DND-41 (cell line): ENCODE measurements around the gene HDLBP.
"Not testable (repeated sequence)": the region's sequence is repeated elsewhere in the genome, so short reads cannot be mapped to it uniquely, and the experiment has no call there.

ENCODE experiments used
- ATAC-seq: fragments of 200-7000 bp; cut with Tn5 transposase; 3 replicates; pipeline ENCODE4 v1.9.1; 2021; ENCODE audit warnings: low read depth; ENCODE audit not compliant: insufficient read depth
- DNase-seq: peaks from one replicate; pipeline ENCODE4 v3.0.0-alpha.2; 2020
- H2AFZ ChIP-seq: 2 replicates; pipeline ENCODE4 v1.6.0; 2012; ENCODE audit warnings: low read depth, low read length
- H3K27ac ChIP-seq: 2 replicates; pipeline ENCODE4 v1.5.1; 2012; ENCODE audit warnings: low read length, inconsistent platforms
- H3K27me3 ChIP-seq: fragments of 200-600 bp; sonication (generic); 2 replicates; pipeline ENCODE4 v1.6.0; 2012; ENCODE audit warnings: low read length, mild to moderate bottlenecking, inconsistent platforms; ENCODE audit not compliant: insufficient read depth, poor library complexity
- H3K36me3 ChIP-seq: 2 replicates; pipeline ENCODE4 v1.5.1; 2012; ENCODE audit warnings: low read length, inconsistent platforms; ENCODE audit not compliant: insufficient read depth
- H3K4me1 ChIP-seq: 2 replicates; pipeline ENCODE4 v1.5.1; 2012; ENCODE audit warnings: mild to moderate bottlenecking, low read length; ENCODE audit not compliant: insufficient read depth
- H3K4me2 ChIP-seq: 2 replicates; pipeline ENCODE4 v1.6.0; 2012; ENCODE audit warnings: mild to moderate bottlenecking, moderate library complexity, low read length, inconsistent platforms; ENCODE audit not compliant: insufficient read depth
- H3K4me3 ChIP-seq, 2 experiments: fragments of 200-600 bp in 1 of 2; shearing (Covaris generic) in 1 of 2; 2 replicates each; pipeline ENCODE4 v1.5.1; 2012 to 2016; ENCODE audit warnings: inconsistent platforms in 2 of 2, low read length in 2 of 2, mild to moderate bottlenecking in 2 of 2, low read depth in 1 of 2, moderate library complexity in 1 of 2
- H3K79me2 ChIP-seq: 2 replicates; pipeline ENCODE4 v1.6.0; 2012; ENCODE audit warnings: low read length, inconsistent platforms; ENCODE audit not compliant: insufficient read depth
- H3K9ac ChIP-seq: 2 replicates; pipeline ENCODE4 v1.6.0; 2012; ENCODE audit warnings: low read depth, mild to moderate bottlenecking, inconsistent platforms, low read length, moderate library complexity
- H3K9me3 ChIP-seq: 2 replicates; pipeline ENCODE4 v1.5.1; 2012; ENCODE audit warnings: low read length, moderate library complexity, mild to moderate bottlenecking, inconsistent platforms; ENCODE audit not compliant: insufficient read depth, severe bottlenecking
- H4K20me1 ChIP-seq: 2 replicates; pipeline ENCODE4 v1.6.0; 2012; ENCODE audit warnings: low read length; ENCODE audit not compliant: insufficient read depth
- CTCF ChIP-seq: IDR thresholded peaks from 2 replicates; pipeline ENCODE4 v1.5.1; 2012; ENCODE audit warnings: borderline replicate concordance, low read length, moderate library complexity, mild to moderate bottlenecking; ENCODE audit not compliant: poor library complexity, severe bottlenecking; ENCODE audit errors: extremely low read depth
- EZH2 ChIP-seq: IDR thresholded peaks from 3 replicates; pipeline ENCODE4 v1.6.1; 2012; ENCODE audit warnings: borderline replicate concordance, low read depth, mild to moderate bottlenecking, moderate library complexity, low read length, inconsistent platforms; ENCODE audit not compliant: severe bottlenecking

The HDLBP gene

GRCh38 chr2:241197947-241198346, 117.5 kb downstream of the HDLBP start:
- Histone ChIP-seq H3K4me1 (no peaks in the 10 kb centered on the region), H3K4me3 (no peak overlapping the region), H3K9me3 (no peaks in the 10 kb centered on the region), H3K36me3 (no peaks in the 10 kb centered on the region), H3K4me2 (no peak overlapping the region), H2AFZ (no peak overlapping the region), H3K27ac (no peak overlapping the region), H3K27me3 (no peaks in the 10 kb centered on the region), H3K9ac (no peak overlapping the region), H3K79me2 (no peaks in the 10 kb centered on the region), H4K20me1 (0 out of 2 replicates have a peak, but pooled peaks cover 3% of the 10 kb centered on the region)
- ATAC-seq, result no peak
- DNase-seq, result no peak
- TF ChIP-seq EZH2 (no peak), CTCF (no peak)

GRCh38 chr2:241197246-241197645, 118.2 kb downstream of the HDLBP start:
- H3K9ac ChIP-seq, H3K4me1 ChIP-seq, H3K4me3 ChIP-seq, H2AFZ ChIP-seq, H3K4me2 ChIP-seq, H3K9me3 ChIP-seq, H4K20me1 ChIP-seq, H3K27me3 ChIP-seq, H3K79me2 ChIP-seq, DNase-seq, ATAC-seq, H3K27ac ChIP-seq, H3K36me3 ChIP-seq: not testable (repeated sequence)

- H3K79me2 ChIP-seq, result no peaks in the 10 kb centered on the region
- no peak for DNase-seq
Observed at GRCh38 chr2:241195506-241196130, 119.9 kb downstream of the HDLBP start.

GRCh38 chr2:241194811-241195210, 120.7 kb downstream of the HDLBP start:
- H3K79me2 ChIP-seq, result no peaks in the 10 kb centered on the region
- TF ChIP-seq EZH2 (no peak), CTCF (no peak)
- no peak for ATAC-seq

More at GRCh38 chr2:241195506-241196130, 119.9 kb downstream of the HDLBP start:
- no peak for TF ChIP-seq CTCF
- no peak for TF ChIP-seq EZH2
- Histone ChIP-seq H3K4me1 (no peaks in the 10 kb centered on the region), H2AFZ (no peak overlapping the region), H3K27me3 (no peaks in the 10 kb centered on the region), H3K27ac (no peak overlapping the region), H4K20me1 (0 out of 2 replicates have a peak, but pooled peaks cover 3% of the 10 kb centered on the region), H3K4me3 (no peak overlapping the region), H3K4me2 (no peak overlapping the region), H3K9ac (no peak overlapping the region), H3K36me3 (no peaks in the 10 kb centered on the region), H3K9me3 (no peaks in the 10 kb centered on the region)
- no peak for ATAC-seq

More at GRCh38 chr2:241194811-241195210, 120.7 kb downstream of the HDLBP start:
- H3K27me3 ChIP-seq, result no peaks in the 10 kb centered on the region
- H4K20me1 ChIP-seq, result 0 out of 2 replicates have a peak, but pooled peaks cover 3% of the 10 kb centered on the region
- no peaks in the 10 kb centered on the region for H3K4me1 ChIP-seq
- no peaks in the 10 kb centered on the region for H3K9me3 ChIP-seq
- no peak overlapping the region for H2AFZ ChIP-seq
- DNase-seq, result no peak
- H3K4me3 ChIP-seq, result no peak overlapping the region
- no peaks in the 10 kb centered on the region for H3K36me3 ChIP-seq
- H3K4me2 ChIP-seq, result no peak overlapping the region
- no peak overlapping the region for H3K27ac ChIP-seq
- no peak overlapping the region for H3K9ac ChIP-seq
